ENCODE data around the gene NACAD.

NACAD gene

DNA sequence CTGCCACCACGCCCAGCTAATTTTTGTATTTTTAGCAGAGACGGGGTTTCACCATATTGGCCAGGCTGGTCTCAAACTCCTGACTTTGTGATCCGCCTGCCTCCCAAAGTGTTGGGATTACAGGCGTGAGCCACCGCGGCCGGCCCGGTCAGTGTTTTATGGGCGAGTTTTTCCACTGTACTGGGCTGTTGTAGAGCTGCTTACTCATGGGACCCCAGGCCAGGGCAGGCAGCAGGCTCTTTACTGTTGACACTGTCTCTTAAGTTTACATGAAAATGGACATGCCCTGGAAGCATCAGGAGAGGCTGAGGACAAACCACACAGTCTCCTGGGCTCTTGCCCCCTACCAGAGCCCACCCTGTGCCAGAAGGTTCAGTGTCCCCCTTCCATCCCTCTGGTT, 11.2 kb downstream of the NACAD start:
- no peak for FAIRE-seq

GRCh38 chr7:45076946-45077345, 11.8 kb downstream of the NACAD start:
- FAIRE-seq (no peak), DNase-seq (ENCODE audit: insufficient read length, low spot score) (no peak)

More for the DNA sequence above, 11.2 kb downstream of the NACAD start:
- no peak for DNase-seq (ENCODE audit: insufficient read length, low spot score)

DNA sequence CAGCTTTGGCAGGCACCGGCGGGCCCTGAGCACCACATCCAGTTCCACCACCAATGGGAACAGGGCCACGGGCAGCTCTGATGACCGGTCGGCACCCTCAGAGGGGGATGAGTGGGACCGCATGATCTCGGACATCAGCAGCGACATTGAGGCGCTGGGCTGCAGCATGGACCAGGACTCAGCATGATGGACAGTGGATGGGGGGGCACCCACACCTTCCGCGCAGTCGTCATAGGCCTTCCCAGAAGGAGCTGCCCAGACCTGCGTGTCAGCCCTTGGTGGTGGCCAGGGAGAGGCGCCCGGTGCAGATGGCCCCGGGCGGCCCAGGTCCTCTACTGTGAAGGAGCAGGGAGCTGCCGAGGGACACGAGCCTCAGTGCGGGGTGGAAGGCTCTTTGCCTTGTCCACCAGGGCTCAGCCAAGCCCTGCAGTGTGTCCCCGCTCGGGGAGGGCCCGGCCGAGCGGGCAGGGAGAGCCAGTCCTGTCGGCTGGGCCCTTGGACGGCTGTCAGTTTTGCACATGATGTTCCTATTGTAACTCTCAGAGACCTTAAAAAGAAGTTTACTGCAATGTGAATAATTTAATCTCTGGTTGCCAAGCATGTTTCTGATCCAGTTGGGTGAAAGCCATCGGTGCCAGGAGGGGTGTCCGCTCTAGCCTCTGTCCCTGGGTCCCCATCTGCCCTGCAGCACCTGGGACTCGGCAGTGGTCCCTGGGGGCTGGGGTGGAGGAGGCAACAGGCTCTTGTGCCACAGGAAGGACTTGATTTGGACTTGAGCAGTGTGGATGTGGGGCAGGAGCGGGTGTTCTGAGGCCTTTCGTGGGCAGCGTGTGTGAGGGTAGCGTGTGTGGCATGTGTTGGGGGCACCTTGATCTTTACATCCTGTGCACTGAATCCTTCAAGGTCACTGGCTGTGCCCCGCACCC, 12.6 kb downstream of the NACAD start:
- FAIRE-seq: no peak
- no peak for DNase-seq (ENCODE audit: insufficient read length, low spot score)

GRCh38 chr7:45075355-45075644, 13.5 kb downstream of the NACAD start:
- no peak for DNase-seq (ENCODE audit: insufficient read length, low spot score)
- no peak for FAIRE-seq

GRCh38 chr7:45074528-45075354, 14.0 kb downstream of the NACAD start:
- no peak for FAIRE-seq
- no peak for DNase-seq (ENCODE audit: insufficient read length, low spot score)

DNA sequence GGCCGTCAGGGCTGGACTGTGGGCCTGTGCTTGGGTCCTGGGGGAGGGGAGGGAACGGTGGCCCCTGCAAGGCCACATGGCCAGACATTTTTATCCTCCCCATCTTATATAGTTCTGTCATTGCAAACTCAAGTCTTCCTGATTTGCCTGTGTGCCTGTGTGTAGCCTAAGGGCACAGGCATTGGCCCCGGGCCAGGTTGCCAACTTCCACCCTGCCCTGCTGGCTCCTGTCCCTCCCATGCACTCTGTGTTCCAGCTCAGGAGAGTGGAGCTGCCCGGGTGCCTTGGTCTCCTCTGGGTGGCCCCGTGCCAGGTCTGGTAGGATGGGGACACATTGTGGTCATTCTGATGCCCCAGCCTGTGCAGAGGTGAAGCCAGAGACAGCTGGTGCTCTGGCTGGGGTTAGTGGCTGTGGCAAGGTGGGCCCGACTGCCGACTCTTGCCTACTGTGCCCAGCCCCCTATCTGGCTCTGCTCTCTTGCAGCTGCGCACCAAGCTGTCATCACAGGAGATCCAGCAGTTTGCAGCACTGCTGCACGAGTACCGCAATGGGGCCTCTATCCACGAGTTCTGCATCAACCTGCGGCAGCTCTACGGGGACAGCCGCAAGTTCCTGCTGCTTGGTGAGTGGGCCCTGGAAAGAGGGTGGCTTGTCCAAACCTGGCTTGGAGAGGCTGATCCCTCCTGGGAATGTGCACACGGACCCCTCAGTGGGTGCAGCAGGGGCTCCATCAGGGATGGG, 14.8 kb downstream of the NACAD start:
- DNase-seq (ENCODE audit: insufficient read length, low spot score): no peak
- no peak for FAIRE-seq

- FAIRE-seq: no peak
- DNase-seq (ENCODE audit: insufficient read length, low spot score): no peak
Observed at GRCh38 chr7:45073031-45073785, 15.6 kb downstream of the NACAD start.

DNA sequence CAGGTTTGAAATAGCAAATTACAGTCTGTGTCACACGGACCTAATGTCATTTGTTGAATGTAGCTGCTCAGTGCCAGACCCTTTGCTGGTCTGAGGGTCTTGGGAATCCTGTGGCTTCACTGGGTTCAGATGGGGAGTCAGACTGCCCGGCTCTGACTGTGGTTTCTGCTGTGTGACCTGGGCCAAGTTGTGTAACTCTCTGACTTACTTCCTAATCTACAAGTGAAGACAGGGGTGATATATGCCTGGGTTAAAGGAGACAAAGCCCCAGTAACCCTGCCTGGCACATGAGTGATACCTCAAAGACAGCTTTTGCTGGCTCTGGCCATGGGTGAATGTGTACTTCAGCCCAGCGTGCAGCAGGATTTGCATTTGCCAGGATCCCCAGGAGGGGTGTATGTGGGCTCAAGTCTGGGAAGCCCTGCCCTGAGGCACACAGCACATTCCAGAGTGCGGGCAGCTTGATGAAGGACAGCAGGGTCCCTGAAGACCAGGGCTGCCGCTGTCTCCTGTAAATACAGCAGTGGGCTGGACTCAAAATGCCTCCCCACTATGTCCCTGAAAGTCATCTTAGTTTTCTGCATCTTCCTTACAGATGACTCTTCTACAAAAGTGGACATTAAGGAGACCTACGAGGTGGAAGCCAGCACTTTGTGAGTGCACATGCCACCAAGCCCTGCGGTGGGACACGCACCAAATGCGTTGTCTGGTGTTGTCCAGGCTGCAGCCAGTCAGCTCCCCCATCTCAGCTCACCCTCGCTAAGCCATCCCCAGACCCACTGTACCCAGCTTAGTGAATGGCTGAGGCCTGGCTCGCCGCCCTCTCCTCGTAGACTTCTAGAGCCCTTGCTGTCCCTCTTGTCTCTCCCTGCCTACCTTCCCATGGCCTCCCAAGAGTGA, 16.4 kb downstream of the NACAD start:
- FAIRE-seq (no peak), DNase-seq (ENCODE audit: insufficient read length, low spot score) (no peak)

GRCh38 chr7:45071528-45071927, 17.2 kb downstream of the NACAD start:
- no peak for DNase-seq (ENCODE audit: insufficient read length, low spot score)
- no peak for FAIRE-seq

DNA sequence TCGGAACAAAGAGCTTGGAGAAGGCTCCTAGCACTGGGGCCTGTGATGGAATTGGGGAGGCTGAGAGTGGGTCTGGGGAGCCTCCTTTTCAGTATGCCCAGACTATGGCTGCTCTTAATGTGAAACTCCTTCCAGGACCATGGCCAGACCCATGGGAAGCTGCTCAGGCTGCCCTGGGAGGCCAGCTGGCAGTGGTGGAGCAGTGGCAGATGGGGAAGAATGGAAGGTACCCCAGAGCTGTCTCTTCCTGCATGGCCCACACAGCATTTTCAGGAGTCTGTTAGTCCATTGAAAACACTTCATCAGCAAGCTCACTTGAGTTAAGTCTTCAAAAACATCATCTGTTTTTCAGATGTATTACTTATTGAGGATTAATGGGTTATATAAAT, 18.5 kb downstream of the NACAD start:
- DNase-seq (ENCODE audit: insufficient read length, low spot score) (no peak), FAIRE-seq (no peak)

- no peak for DNase-seq (ENCODE audit: insufficient read length, low spot score)
- FAIRE-seq: no peak
Observed at GRCh38 chr7:45069444-45070253, 19.1 kb downstream of the NACAD start.

DNA sequence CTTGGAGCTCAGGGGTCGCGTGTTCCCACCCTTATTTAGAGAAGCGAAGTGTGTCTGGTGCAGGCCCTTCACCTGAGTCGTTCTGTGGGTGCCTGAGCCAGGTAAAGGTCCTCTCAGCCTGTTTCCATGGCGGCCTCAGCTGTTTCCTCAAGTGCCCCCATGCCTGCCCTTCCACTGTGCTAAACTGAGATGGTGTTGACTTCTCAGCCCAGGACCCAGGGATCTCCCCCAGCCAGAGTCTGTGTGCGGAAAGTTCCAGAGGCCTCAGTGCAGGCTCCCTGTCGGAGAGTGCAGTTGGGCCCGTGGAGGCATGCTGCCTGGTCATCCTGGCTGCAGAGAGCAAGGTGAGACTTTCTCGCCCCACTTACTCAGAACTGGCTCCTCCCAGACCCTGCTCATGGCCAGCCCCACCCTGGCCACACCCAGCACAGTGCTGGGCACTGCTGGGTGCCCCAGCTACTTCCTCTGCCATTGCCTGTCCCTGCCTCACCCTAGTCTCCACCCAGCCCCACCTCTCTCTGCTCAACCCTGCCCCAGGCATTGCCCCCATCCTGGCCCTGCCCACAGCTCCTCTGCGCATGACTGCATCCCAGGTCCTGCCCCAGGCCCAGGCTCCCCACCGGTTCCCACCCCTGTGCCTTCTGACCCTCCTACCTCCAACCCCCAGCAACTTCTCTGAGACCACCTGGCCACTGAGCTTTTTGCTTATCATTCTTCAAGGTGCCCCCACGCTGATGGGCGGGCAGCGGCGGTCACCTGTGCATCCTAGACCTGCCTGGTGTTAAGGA, 20.3 kb downstream of the NACAD start:
- DNase-seq (ENCODE audit: insufficient read length, low spot score): no peak
- no peak for FAIRE-seq

DNA sequence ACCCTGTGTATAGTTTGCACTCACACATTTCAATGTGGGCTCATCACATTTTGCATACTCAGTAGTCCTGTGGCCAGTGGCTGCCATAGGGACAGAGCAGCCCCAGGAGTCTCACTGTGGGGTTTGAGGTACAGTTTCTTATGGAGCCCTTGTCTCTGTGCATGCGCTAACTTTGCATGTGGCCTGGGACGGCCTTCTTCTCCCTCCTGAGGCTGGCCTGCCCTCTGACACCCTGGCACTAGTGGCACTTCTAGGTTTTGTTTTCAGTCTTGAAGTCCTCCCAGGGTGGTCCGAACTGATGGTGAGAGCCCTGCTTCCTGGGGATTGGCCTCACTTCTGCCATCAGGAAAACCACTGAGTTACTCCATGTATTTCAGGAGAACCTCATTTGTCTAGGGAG, 21.2 kb downstream of the NACAD start:
- no peak for DNase-seq (ENCODE audit: insufficient read length, low spot score)
- FAIRE-seq: no peak

- no peak for DNase-seq (ENCODE audit: insufficient read length, low spot score)
- no peak for FAIRE-seq
Observed at GRCh38 chr7:45066409-45066808, 22.4 kb downstream of the NACAD start.

DNA sequence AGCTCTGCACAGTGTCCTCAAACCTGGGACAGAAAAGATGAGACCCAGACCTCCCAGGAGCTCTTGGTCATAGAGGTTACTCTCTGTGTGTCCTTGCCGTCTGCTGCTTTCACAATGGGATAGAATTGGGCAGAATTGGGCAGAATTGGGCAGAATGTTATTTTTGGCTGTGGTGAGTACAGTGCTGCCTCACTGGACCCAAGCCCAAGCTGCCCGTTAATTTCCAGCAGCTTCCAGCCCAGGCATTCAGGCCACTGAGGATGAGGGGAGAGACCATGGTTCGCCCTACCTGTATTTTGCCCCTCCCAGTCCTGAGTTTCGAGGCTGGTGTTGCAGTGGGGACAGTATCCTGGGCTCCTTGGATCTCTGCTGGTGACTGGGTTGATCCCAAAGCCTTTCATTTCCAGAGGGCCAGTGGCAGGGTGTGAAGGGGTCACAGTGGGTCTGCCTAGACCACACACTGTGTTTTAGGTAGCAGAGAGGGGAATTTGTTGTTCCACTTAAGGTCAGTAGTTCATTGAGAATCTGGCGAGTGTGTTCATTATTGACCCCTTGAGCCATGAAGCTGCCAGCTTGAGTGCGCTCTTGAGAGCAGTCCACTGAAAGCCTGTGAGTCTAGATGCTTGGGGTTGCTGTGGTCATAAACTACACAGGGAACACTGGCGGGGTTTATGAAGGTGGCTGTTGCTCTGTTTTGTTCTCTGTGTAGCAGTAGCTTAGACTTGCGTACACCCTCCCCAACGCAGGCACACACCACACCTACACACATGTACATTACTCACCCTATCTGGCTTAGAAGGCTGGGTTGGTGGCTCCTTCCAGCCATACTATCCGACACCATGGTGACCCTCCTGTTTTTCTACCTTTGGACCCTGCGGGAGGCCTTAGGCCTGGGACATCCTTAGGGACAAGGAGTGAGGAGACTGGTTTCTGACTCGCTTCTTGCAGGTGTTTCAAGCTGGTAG, 23.5 kb downstream of the NACAD start:
- no peak for FAIRE-seq
- DNase-seq (ENCODE audit: insufficient read length, low spot score): no peak

GRCh38 chr7:45064047-45064725, 24.6 kb downstream of the NACAD start:
- no peak for FAIRE-seq
- DNase-seq (ENCODE audit: insufficient read length, low spot score): no peak
